ENCODE data around the gene CATSPER1.
A peak's percentile ranks its signal among the peaks of the same experiment; 100 is the strongest.
"Not testable (repeated sequence)": the region's sequence is repeated elsewhere in the genome, so short reads cannot be mapped to it uniquely, and the experiment has no call there.

The CATSPER1 gene

GRCh38 chr11:66035653-66036333 is 9.5 kb upstream of the CATSPER1 start:
- DNase-seq (ENCODE audit: low read depth in 1 of 2, low spot score in 1 of 2) = no peak
- TF ChIP-seq, protein P1, sequence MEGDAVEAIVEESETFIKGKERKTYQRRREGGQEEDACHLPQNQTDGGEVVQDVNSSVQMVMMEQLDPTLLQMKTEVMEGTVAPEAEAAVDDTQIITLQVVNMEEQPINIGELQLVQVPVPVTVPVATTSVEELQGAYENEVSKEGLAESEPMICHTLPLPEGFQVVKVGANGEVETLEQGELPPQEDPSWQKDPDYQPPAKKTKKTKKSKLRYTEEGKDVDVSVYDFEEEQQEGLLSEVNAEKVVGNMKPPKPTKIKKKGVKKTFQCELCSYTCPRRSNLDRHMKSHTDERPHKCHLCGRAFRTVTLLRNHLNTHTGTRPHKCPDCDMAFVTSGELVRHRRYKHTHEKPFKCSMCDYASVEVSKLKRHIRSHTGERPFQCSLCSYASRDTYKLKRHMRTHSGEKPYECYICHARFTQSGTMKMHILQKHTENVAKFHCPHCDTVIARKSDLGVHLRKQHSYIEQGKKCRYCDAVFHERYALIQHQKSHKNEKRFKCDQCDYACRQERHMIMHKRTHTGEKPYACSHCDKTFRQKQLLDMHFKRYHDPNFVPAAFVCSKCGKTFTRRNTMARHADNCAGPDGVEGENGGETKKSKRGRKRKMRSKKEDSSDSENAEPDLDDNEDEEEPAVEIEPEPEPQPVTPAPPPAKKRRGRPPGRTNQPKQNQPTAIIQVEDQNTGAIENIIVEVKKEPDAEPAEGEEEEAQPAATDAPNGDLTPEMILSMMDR (IDR thresholded peaks at IDR 0.05; ENCODE audit: insufficient read depth, low read length) = no peak
- TF ChIP-seq REST (IDR thresholded peaks at IDR 0.05; ENCODE audit: insufficient replicate concordance, low read depth) (no peak), SPI1 (IDR thresholded peaks at IDR 0.05; ENCODE audit: borderline replicate concordance, low read depth) (no peak), GABPA (IDR thresholded peaks at IDR 0.05; ENCODE audit: low read depth) (no peak), POLR2AphosphoS5 (IDR thresholded peaks at IDR 0.05; ENCODE audit: low read depth) (no peak)
- H3K4me3 ChIP-seq (replicated peaks; ENCODE audit: insufficient read depth, low read length) = no peak overlapping the region
- H3K27ac ChIP-seq (replicated peaks) = no peak overlapping the region
- peaks cover 2% of the 10 kb centered on the region for H3K27me3 ChIP-seq (ENCODE audit: insufficient read depth, poor library complexity, severe bottlenecking)

- Histone ChIP-seq H3K27ac (replicated peaks) (no peak overlapping the region), H3K4me3 (replicated peaks; ENCODE audit: insufficient read depth, low read length) (no peak overlapping the region), H3K27me3 (ENCODE audit: insufficient read depth, poor library complexity, severe bottlenecking) (peaks cover 2% of the 10 kb centered on the region)
- TF ChIP-seq POLR2AphosphoS5 (IDR thresholded peaks at IDR 0.05; ENCODE audit: low read depth) = no peak
- no peak for TF ChIP-seq GABPA (IDR thresholded peaks at IDR 0.05; ENCODE audit: low read depth)
- TF ChIP-seq, protein P1 (IDR thresholded peaks at IDR 0.05; ENCODE audit: insufficient read depth, low read length) = no peak
- no peak for TF ChIP-seq SPI1 (IDR thresholded peaks at IDR 0.05; ENCODE audit: borderline replicate concordance, low read depth)
- no peak for TF ChIP-seq REST (IDR thresholded peaks at IDR 0.05; ENCODE audit: insufficient replicate concordance, low read depth)
- DNase-seq (ENCODE audit: low read depth in 1 of 2, low spot score in 1 of 2) = no peak
Measured at GRCh38 chr11:66032957-66033735, 6.9 kb upstream of the CATSPER1 start.

- H3K27ac ChIP-seq (replicated peaks); H3K4me3 ChIP-seq (replicated peaks; ENCODE audit: insufficient read depth, low read length); H3K27me3 ChIP-seq (ENCODE audit: insufficient read depth, poor library complexity, severe bottlenecking): not testable (repeated sequence)
Measured at GRCh38 chr11:66023186-66023440, 3.2 kb downstream of the CATSPER1 start.

GRCh38 chr11:66022401-66023185 is 3.7 kb downstream of the CATSPER1 start:
- Histone ChIP-seq H3K4me3 (replicated peaks; ENCODE audit: insufficient read depth, low read length) (peak overlapping the region; percentile 23), H3K27me3 (ENCODE audit: insufficient read depth, poor library complexity, severe bottlenecking) (peaks cover 5% of the 10 kb centered on the region), H3K27ac (replicated peaks) (no peak overlapping the region)
- peak in 1 of 2 experiments; percentile 58 for DNase-seq (ENCODE audit: low read depth in 1 of 2, low spot score in 1 of 2)
- TF ChIP-seq POLR2AphosphoS5 (IDR thresholded peaks at IDR 0.05; ENCODE audit: low read depth) = no peak
- TF ChIP-seq, protein P1 (IDR thresholded peaks at IDR 0.05; ENCODE audit: insufficient read depth, low read length) = peak; percentile 84

More at GRCh38 chr11:66023186-66023440, 3.2 kb downstream of the CATSPER1 start:
- not testable (repeated sequence) for DNase-seq (ENCODE audit: low read depth in 1 of 2, low spot score in 1 of 2)
